H1 (cell line): Measurements from ENCODE around the gene POLR2J. TPM values are rescaled to one million over a fixed set of nuclear protein-coding genes. Genes with fewer than 3 reads are reported as not detected.

Experiments used
- CBX8 ChIP-seq: fragments of 300-800, 300-1000 bp; sonication (generic); IDR thresholded peaks from 2 replicates; pipeline ENCODE4 v1.7.1; 2016; ENCODE audit warnings: low read depth, low read length, borderline replicate concordance
- CHD7 ChIP-seq: fragments of 300-600 bp; sonication (generic); IDR thresholded peaks from 2 replicates; pipeline ENCODE4 v1.7.1; 2012; ENCODE audit warnings: low read length, moderate library complexity, mild to moderate bottlenecking, inconsistent platforms; ENCODE audit not compliant: insufficient replicate concordance
- polyA plus RNA-seq, 7 experiments: library from polyadenylated mRNA; depleted of rRNA in 3 of 7; stranded (reverse) in 5 of 7; unstranded in 2 of 7; fragments of >200 nt in 5 of 7; fragments of 200-250 nt in 2 of 7; gene quantifications; 1 replicate in 5 of 7; 2 replicates in 1 of 7; 4 replicates in 1 of 7; pipeline versions ENCODE4 v1.2.1 to v1.2.3, GENCODE V29; 2011 to 2013; ENCODE audit warnings: missing spikeins in 2 of 7, mixed read lengths in 2 of 7
- total RNA-seq: library from RNA; stranded (reverse); fragmentation: NEBNext Ultra II Directional; extraction: Animal tissue kit (Norgen Biotek cat#: 25700); gene quantifications from 2 replicates; pipeline ENCODE4 v1.2.1, GENCODE V29; 2021

Gene POLR2J
- total and polyA plus RNA-seq, 2 of the 8 experiments (the other 6 are each of a cell fraction or from before 2014, with no cell fraction given) = 54.1 to 113 TPM

- TF ChIP-seq CHD7 (no peak), CBX8 (no peak)
- TF ChIP-seq, all 59 proteins: peak for 0
Measured at GRCh38 chr7:102432442-102433218, 46.1 kb downstream of the POLR2J start (continued).
